ENCODE results near the gene NME9. TPM values are rescaled to one million over a fixed set of nuclear protein-coding genes. Genes with fewer than 3 reads are reported as not detected.

The NME9 gene
- total RNA-seq, 2 donors from 2014 or later = 3.7 TPM; not detected in 1

- peaks cover 0 to 5% of the 10 kb centered on the region in 2 donors for H3K36me3 Mint-ChIP-seq
- H3K27ac Mint-ChIP-seq = no peak overlapping the region
- ATAC-seq = no peak
- DNase-seq (ENCODE audit: low spot score in 2 of 2) = no peak
- no peaks in the 10 kb centered on the region for H3K9me3 Mint-ChIP-seq
These were observed 36.5 kb upstream of the NME9 start for GRCh38 chr3:138366006-138366759.

GRCh38 chr3:138365253-138365555, 35.6 kb upstream of the NME9 start:
- H3K27ac Mint-ChIP-seq = no peak overlapping the region
- H3K36me3 Mint-ChIP-seq = no peaks in the 10 kb centered on the region
- DNase-seq (ENCODE audit: low spot score in 2 of 2) (no peak), ATAC-seq (no peak)
- H3K9me3 Mint-ChIP-seq = no peaks in the 10 kb centered on the region

GRCh38 chr3:138364356-138365252, 35.0 kb upstream of the NME9 start:
- Mint-ChIP-seq H3K27ac (no peak overlapping the region), H3K36me3 (no peaks in the 10 kb centered on the region), H3K9me3 (no peaks in the 10 kb centered on the region)
- DNase-seq (ENCODE audit: low spot score in 2 of 2) (no peak), ATAC-seq (no peak)

- no peak overlapping the region for H3K27ac Mint-ChIP-seq
- H3K9me3 Mint-ChIP-seq = no peaks in the 10 kb centered on the region
These were observed 33.7 kb upstream of the NME9 start for GRCh38 chr3:138363322-138363721.

GRCh38 chr3:138362538-138362937, 32.9 kb upstream of the NME9 start:
- DNase-seq (ENCODE audit: low spot score in 2 of 2) (no peak), ATAC-seq (no peak)
- no peaks in the 10 kb centered on the region for H3K36me3 Mint-ChIP-seq
- no peaks in the 10 kb centered on the region for H3K9me3 Mint-ChIP-seq
- H3K27ac Mint-ChIP-seq = no peak overlapping the region

More at GRCh38 chr3:138363322-138363721, 33.7 kb upstream of the NME9 start:
- ATAC-seq = no peak
- H3K36me3 Mint-ChIP-seq = no peaks in the 10 kb centered on the region
- DNase-seq (ENCODE audit: low spot score in 2 of 2) = no peak

GRCh38 chr3:138361561-138361971, 31.9 kb upstream of the NME9 start:
- Mint-ChIP-seq H3K9me3 (no peaks in the 10 kb centered on the region), H3K27ac (no peak overlapping the region), H3K36me3 (no peaks in the 10 kb centered on the region)
- DNase-seq (ENCODE audit: low spot score in 2 of 2) = no peak
- no peak for ATAC-seq

- Mint-ChIP-seq H3K9me3 (no peaks in the 10 kb centered on the region), H3K36me3 (no peaks in the 10 kb centered on the region), H3K27ac (no peak overlapping the region)
- DNase-seq (ENCODE audit: low spot score in 2 of 2) = no peak
- ATAC-seq = no peak
These were observed 31.3 kb upstream of the NME9 start for GRCh38 chr3:138360869-138361525.

- no peaks in the 10 kb centered on the region for H3K36me3 Mint-ChIP-seq
- no peaks in the 10 kb centered on the region for H3K9me3 Mint-ChIP-seq
- ATAC-seq (no peak), DNase-seq (ENCODE audit: low spot score in 2 of 2) (no peak)
- no peak overlapping the region for H3K27ac Mint-ChIP-seq
These were observed 30.5 kb upstream of the NME9 start for GRCh38 chr3:138359919-138360868.

- DNase-seq (ENCODE audit: low spot score in 2 of 2) (no peak), ATAC-seq (no peak)
- Mint-ChIP-seq H3K9me3 (no peaks in the 10 kb centered on the region), H3K36me3 (no peaks in the 10 kb centered on the region), H3K27ac (no peak overlapping the region)
These were observed 29.7 kb upstream of the NME9 start for GRCh38 chr3:138359148-138359918.

DNA sequence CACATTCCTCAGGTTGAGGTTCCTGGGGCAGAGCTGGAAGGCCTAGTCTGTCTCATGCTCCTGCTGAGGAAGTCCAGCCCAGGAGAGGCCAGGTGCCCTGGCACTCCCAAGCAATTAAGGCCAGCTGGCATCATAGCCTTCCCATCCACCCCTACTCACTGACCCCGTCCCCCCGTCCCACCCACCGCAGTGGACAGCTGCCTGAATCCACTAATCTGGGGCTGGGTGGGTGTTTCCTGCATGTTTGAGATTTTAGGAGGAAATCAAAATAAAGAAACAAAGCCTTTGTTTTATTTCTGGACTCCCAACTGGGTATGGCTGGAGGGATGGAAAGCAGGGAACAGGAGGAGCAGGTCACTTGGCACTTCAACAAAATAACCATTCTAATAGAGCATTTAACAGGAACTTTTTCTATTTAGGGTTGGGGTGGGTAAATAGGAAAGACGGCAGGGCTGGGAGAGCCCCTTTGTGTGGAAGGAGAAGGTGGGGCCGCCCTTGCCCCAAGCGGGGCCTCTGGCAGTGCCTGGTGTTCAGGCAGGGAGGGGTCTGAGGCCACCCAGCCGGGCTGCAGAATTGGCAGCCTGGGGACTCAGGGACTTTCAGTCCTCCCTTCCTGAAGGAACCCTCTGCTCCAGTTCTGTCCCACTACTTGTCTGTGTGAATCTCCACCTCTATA, 27.2 kb upstream of the NME9 start:
- ATAC-seq (no peak), DNase-seq (ENCODE audit: low spot score in 2 of 2) (no peak)
- Mint-ChIP-seq H3K27ac (no peak overlapping the region), H3K9me3 (no peaks in the 10 kb centered on the region), H3K36me3 (no peaks in the 10 kb centered on the region)

GRCh38 chr3:138355071-138355470, 25.4 kb upstream of the NME9 start:
- ATAC-seq (no peak), DNase-seq (ENCODE audit: low spot score in 2 of 2) (no peak)
- H3K27ac Mint-ChIP-seq = no peak overlapping the region
- H3K9me3 Mint-ChIP-seq = no peaks in the 10 kb centered on the region
- no peaks in the 10 kb centered on the region for H3K36me3 Mint-ChIP-seq

- no peaks in the 10 kb centered on the region for H3K36me3 Mint-ChIP-seq
- ATAC-seq (no peak), DNase-seq (ENCODE audit: low spot score in 2 of 2) (no peak)
- no peak overlapping the region for H3K27ac Mint-ChIP-seq
- no peaks in the 10 kb centered on the region for H3K9me3 Mint-ChIP-seq
These were observed 24.7 kb upstream of the NME9 start for GRCh38 chr3:138354376-138354775.

DNA sequence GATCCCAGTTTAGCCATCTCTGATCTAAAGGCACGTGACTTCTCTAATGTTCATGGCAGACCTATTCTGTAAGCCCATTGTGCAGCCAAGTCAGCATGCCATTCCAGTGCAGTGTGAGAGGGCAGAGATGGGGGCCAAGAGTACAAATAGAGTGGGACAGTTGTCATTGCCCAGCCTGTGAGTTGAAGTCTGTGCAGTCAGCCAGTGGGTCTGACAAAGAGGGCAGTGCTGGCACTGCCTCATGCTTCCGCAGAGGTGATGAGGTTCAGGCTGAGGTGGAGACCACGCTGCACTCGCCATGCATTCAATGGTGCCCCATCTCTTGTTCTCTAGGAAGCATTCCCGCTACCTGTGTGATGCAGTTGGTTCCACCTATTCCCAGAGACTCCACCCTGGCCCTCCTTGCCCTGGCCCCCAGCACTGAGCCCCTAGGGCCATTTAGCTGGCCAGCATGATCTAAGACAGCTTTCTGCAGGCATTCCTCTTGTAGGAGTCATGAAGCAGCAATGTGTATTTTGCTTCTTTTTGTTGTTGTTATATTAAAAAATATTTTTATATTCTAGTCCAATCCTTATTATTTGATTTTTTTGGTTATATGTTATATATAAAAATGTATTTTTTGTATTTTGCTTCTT, 22.4 kb upstream of the NME9 start:
- H3K36me3 Mint-ChIP-seq = peaks cover 3 to 10% of the 10 kb centered on the region in 2 donors
- H3K27ac Mint-ChIP-seq = no peak overlapping the region
- peaks cover 0 to 4% of the 10 kb centered on the region in 2 donors for H3K9me3 Mint-ChIP-seq
- ATAC-seq = no peak
- DNase-seq (ENCODE audit: low spot score in 2 of 2) = no peak

- ATAC-seq (no peak), DNase-seq (ENCODE audit: low spot score in 2 of 2) (no peak)
- Mint-ChIP-seq H3K27ac (no peak overlapping the region), H3K9me3 (peaks cover 0 to 4% of the 10 kb centered on the region in 2 donors), H3K36me3 (peaks cover 5 to 11% of the 10 kb centered on the region in 2 donors)
These were observed 21.5 kb upstream of the NME9 start for GRCh38 chr3:138351151-138351550.
